ENCODE results near the gene YIPF5.

Gene YIPF5
- total RNA-seq = 33.7 to 83.3 (median 47.2) reads per million in 3 donors

GRCh38 chr5:144170276-144171024 is at the start of gene YIPF5, which contains the start of gene KCTD16:
TSS of gene YIPF5 (minus strand) at chr5:144170659. CDS start at chr5:144169955, 704 bp downstream.
TSS of gene KCTD16 (plus strand) at chr5:144170873.
- Histone ChIP-seq H3K27ac (ENCODE audit: insufficient read depth, low read length, poor library complexity, severe bottlenecking) (peak within 1 kb of the TSS; percentile 92), H3K27me3 (replicated peaks; ENCODE audit: control insufficient read depth, insufficient read depth, low read length, poor library complexity, severe bottlenecking) (no peaks in the 10 kb centered on the region), H3K4me1 (ENCODE audit: control insufficient read depth, insufficient read depth, low read length, poor library complexity, severe bottlenecking) (peaks cover 16% of the 10 kb centered on the region), H3K9me3 (ENCODE audit: control insufficient read depth, low read length) (no peaks in the 10 kb centered on the region), H3K4me3 (ENCODE audit: insufficient read depth, low read depth, low read length, poor library complexity, severe bottlenecking) (peak within 1 kb of the TSS; percentile 80), H3K36me3 (ENCODE audit: control insufficient read depth, insufficient read depth, low read length) (peaks cover 4% of the 10 kb centered on the region)
- peak; percentile 96 to 97 (median 97) for DNase-seq

- H3K4me3 ChIP-seq (ENCODE audit: insufficient read depth, low read depth, low read length, poor library complexity, severe bottlenecking) = no peak overlapping the region
- H3K36me3 ChIP-seq (ENCODE audit: control insufficient read depth, insufficient read depth, low read length) = no peaks in the 10 kb centered on the region
- H3K4me1 ChIP-seq (ENCODE audit: control insufficient read depth, insufficient read depth, low read length, poor library complexity, severe bottlenecking) = no peaks in the 10 kb centered on the region
- no peaks in the 10 kb centered on the region for H3K9me3 ChIP-seq (ENCODE audit: control insufficient read depth, low read length)
- H3K27ac ChIP-seq (ENCODE audit: insufficient read depth, low read length, poor library complexity, severe bottlenecking) = no peak overlapping the region
- peaks cover 4% of the 10 kb centered on the region for H3K27me3 ChIP-seq (replicated peaks; ENCODE audit: control insufficient read depth, insufficient read depth, low read length, poor library complexity, severe bottlenecking)
- no peak for DNase-seq
Observed at GRCh38 chr5:144219869-144220268, 49.4 kb upstream of the YIPF5 start.

GRCh38 chr5:144210655-144211054 is 40.2 kb upstream of the YIPF5 start:
- no peak overlapping the region for H3K4me3 ChIP-seq (ENCODE audit: insufficient read depth, low read depth, low read length, poor library complexity, severe bottlenecking)

DNA sequence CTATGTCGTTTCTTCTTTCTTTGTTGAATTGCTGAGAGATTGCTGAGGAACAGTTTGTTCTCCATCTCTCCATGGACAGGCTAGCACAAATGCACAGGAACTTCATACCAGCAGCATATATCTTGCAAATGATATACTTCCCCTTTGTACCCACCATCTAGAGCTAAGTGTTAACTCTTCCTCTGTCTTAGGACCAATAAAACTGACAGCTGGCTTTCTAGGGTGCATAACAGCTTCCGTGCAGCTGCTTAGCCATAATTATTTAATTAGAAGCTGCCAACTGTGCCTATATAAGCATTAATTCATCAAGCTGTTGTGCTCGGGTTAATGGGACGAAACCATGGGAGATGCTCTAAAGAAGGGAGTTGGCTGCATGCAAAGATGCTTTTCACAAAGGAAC is 38.9 kb upstream of the YIPF5 start:
- no peak overlapping the region for H3K27ac ChIP-seq (ENCODE audit: insufficient read depth, low read length, poor library complexity, severe bottlenecking)
- H3K27me3 ChIP-seq (replicated peaks; ENCODE audit: control insufficient read depth, insufficient read depth, low read length, poor library complexity, severe bottlenecking) = peaks cover 16% of the 10 kb centered on the region
- H3K4me3 ChIP-seq (ENCODE audit: insufficient read depth, low read depth, low read length, poor library complexity, severe bottlenecking) = no peak overlapping the region
- DNase-seq = no peak
- H3K36me3 ChIP-seq (ENCODE audit: control insufficient read depth, insufficient read depth, low read length) = no peaks in the 10 kb centered on the region
- no peaks in the 10 kb centered on the region for H3K4me1 ChIP-seq (ENCODE audit: control insufficient read depth, insufficient read depth, low read length, poor library complexity, severe bottlenecking)
- no peaks in the 10 kb centered on the region for H3K9me3 ChIP-seq (ENCODE audit: control insufficient read depth, low read length)

More at GRCh38 chr5:144210655-144211054, 40.2 kb upstream of the YIPF5 start:
- H3K4me1 ChIP-seq (ENCODE audit: control insufficient read depth, insufficient read depth, low read length, poor library complexity, severe bottlenecking) = no peaks in the 10 kb centered on the region
- DNase-seq = no peak
- peaks cover 9% of the 10 kb centered on the region for H3K27me3 ChIP-seq (replicated peaks; ENCODE audit: control insufficient read depth, insufficient read depth, low read length, poor library complexity, severe bottlenecking)
- H3K9me3 ChIP-seq (ENCODE audit: control insufficient read depth, low read length) = no peaks in the 10 kb centered on the region
- no peaks in the 10 kb centered on the region for H3K36me3 ChIP-seq (ENCODE audit: control insufficient read depth, insufficient read depth, low read length)
- no peak overlapping the region for H3K27ac ChIP-seq (ENCODE audit: insufficient read depth, low read length, poor library complexity, severe bottlenecking)

GRCh38 chr5:144207875-144208444 is 37.5 kb upstream of the YIPF5 start:
- Histone ChIP-seq H3K36me3 (ENCODE audit: control insufficient read depth, insufficient read depth, low read length) (no peaks in the 10 kb centered on the region), H3K27me3 (replicated peaks; ENCODE audit: control insufficient read depth, insufficient read depth, low read length, poor library complexity, severe bottlenecking) (peaks cover 16% of the 10 kb centered on the region), H3K4me1 (ENCODE audit: control insufficient read depth, insufficient read depth, low read length, poor library complexity, severe bottlenecking) (no peaks in the 10 kb centered on the region), H3K9me3 (ENCODE audit: control insufficient read depth, low read length) (no peaks in the 10 kb centered on the region), H3K4me3 (ENCODE audit: insufficient read depth, low read depth, low read length, poor library complexity, severe bottlenecking) (no peak overlapping the region), H3K27ac (ENCODE audit: insufficient read depth, low read length, poor library complexity, severe bottlenecking) (no peak overlapping the region)
- DNase-seq = no peak

GRCh38 chr5:144206141-144206540 is 35.7 kb upstream of the YIPF5 start:
- DNase-seq = no peak
- Histone ChIP-seq H3K27ac (ENCODE audit: insufficient read depth, low read length, poor library complexity, severe bottlenecking) (no peak overlapping the region), H3K27me3 (replicated peaks; ENCODE audit: control insufficient read depth, insufficient read depth, low read length, poor library complexity, severe bottlenecking) (peaks cover 16% of the 10 kb centered on the region), H3K4me3 (ENCODE audit: insufficient read depth, low read depth, low read length, poor library complexity, severe bottlenecking) (no peak overlapping the region), H3K4me1 (ENCODE audit: control insufficient read depth, insufficient read depth, low read length, poor library complexity, severe bottlenecking) (no peaks in the 10 kb centered on the region), H3K36me3 (ENCODE audit: control insufficient read depth, insufficient read depth, low read length) (no peaks in the 10 kb centered on the region), H3K9me3 (ENCODE audit: control insufficient read depth, low read length) (no peaks in the 10 kb centered on the region)

- Histone ChIP-seq H3K9me3 (ENCODE audit: control insufficient read depth, low read length) (no peaks in the 10 kb centered on the region), H3K4me3 (ENCODE audit: insufficient read depth, low read depth, low read length, poor library complexity, severe bottlenecking) (no peak overlapping the region), H3K27ac (ENCODE audit: insufficient read depth, low read length, poor library complexity, severe bottlenecking) (no peak overlapping the region)
Observed at GRCh38 chr5:144205141-144205551, 34.7 kb upstream of the YIPF5 start.

GRCh38 chr5:144203750-144204596 is 33.5 kb upstream of the YIPF5 start:
- no peaks in the 10 kb centered on the region for H3K9me3 ChIP-seq (ENCODE audit: control insufficient read depth, low read length)
- H3K36me3 ChIP-seq (ENCODE audit: control insufficient read depth, insufficient read depth, low read length) = no peaks in the 10 kb centered on the region
- no peak for DNase-seq
- no peak overlapping the region for H3K27ac ChIP-seq (ENCODE audit: insufficient read depth, low read length, poor library complexity, severe bottlenecking)
- no peak overlapping the region for H3K4me3 ChIP-seq (ENCODE audit: insufficient read depth, low read depth, low read length, poor library complexity, severe bottlenecking)
- peaks cover 11% of the 10 kb centered on the region for H3K27me3 ChIP-seq (replicated peaks; ENCODE audit: control insufficient read depth, insufficient read depth, low read length, poor library complexity, severe bottlenecking)
- no peaks in the 10 kb centered on the region for H3K4me1 ChIP-seq (ENCODE audit: control insufficient read depth, insufficient read depth, low read length, poor library complexity, severe bottlenecking)

More at GRCh38 chr5:144205141-144205551, 34.7 kb upstream of the YIPF5 start:
- Histone ChIP-seq H3K36me3 (ENCODE audit: control insufficient read depth, insufficient read depth, low read length) (no peaks in the 10 kb centered on the region), H3K27me3 (replicated peaks; ENCODE audit: control insufficient read depth, insufficient read depth, low read length, poor library complexity, severe bottlenecking) (peaks cover 16% of the 10 kb centered on the region), H3K4me1 (ENCODE audit: control insufficient read depth, insufficient read depth, low read length, poor library complexity, severe bottlenecking) (no peaks in the 10 kb centered on the region)
- DNase-seq = no peak

DNA sequence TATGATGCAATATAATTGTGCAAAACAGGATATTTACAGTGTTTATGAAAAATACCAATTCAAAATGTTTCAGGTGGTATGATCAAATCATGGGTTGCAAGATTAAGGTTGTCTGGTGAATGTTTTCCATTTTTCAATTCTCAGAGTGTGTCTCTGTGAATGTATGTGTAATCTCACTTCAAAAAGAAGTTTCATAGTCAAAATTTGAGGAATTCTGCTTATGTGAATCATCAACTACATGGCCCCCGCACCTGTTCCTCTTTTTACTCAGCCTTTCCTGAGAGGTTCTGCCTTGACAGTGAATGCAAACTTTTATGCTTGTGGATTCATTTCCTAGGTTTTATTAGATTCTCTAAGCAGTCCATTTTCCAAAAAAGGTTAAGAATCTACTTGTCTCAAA is 32.3 kb upstream of the YIPF5 start:
- no peak overlapping the region for H3K27ac ChIP-seq (ENCODE audit: insufficient read depth, low read length, poor library complexity, severe bottlenecking)
- no peaks in the 10 kb centered on the region for H3K36me3 ChIP-seq (ENCODE audit: control insufficient read depth, insufficient read depth, low read length)
- DNase-seq = no peak
- H3K27me3 ChIP-seq (replicated peaks; ENCODE audit: control insufficient read depth, insufficient read depth, low read length, poor library complexity, severe bottlenecking) = peaks cover 11% of the 10 kb centered on the region
- no peaks in the 10 kb centered on the region for H3K9me3 ChIP-seq (ENCODE audit: control insufficient read depth, low read length)
- H3K4me1 ChIP-seq (ENCODE audit: control insufficient read depth, insufficient read depth, low read length, poor library complexity, severe bottlenecking) = no peaks in the 10 kb centered on the region
- no peak overlapping the region for H3K4me3 ChIP-seq (ENCODE audit: insufficient read depth, low read depth, low read length, poor library complexity, severe bottlenecking)
